Cardiac septum (tissue), 1 donor: ENCODE measurements around the gene CEP112. TPM values are rescaled to one million over a fixed set of nuclear protein-coding genes. Genes with fewer than 3 reads are reported as not detected.

ENCODE experiments used
- DNase-seq: peaks from one replicate; pipeline ENCODE4 v3.0.0-alpha.2; 2020; ENCODE audit warnings: low spot score
- intact Hi-C: fragments of 100-400 bp; cut with DNase I; formaldehyde crosslinking; loops from one replicate; pipeline ENCODE4 v1.14.0; 2022
- total RNA-seq: library from RNA; stranded (reverse); fragmentation: NEBNext Ultra II Directional; extraction: Animal tissue kit (Norgen Biotek cat#: 25700); gene quantifications from one replicate; pipeline ENCODE4 v1.2.1, GENCODE V29; 2021
- donor health status: DM: no; HTN: no; CAD: no.

Gene CEP112
- total RNA-seq, 1 donor from 2014 or later, result 19.6 TPM

DNA sequence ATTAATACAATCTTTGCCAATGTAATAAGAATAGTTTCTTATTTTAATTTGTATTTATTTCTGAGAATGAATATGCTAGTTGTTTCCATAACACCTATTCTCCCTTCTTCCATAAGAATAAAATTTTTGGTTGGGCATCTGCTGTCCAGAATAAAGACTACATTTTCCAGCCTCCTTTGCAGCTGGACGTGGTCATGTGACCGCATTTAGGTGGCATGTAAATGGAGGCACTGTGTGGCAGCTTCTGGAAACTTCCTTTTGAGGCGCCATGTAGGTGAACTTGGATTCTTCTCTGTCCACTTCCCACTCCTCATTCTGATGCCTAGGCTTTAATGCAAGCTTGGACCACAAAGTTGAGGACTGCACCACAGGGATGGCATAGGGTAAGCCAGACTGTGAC lies 415.0 kb downstream of the CEP112 start:
- DNase-seq, result no peak
- intact Hi-C loops, result no loop called here

DNA sequence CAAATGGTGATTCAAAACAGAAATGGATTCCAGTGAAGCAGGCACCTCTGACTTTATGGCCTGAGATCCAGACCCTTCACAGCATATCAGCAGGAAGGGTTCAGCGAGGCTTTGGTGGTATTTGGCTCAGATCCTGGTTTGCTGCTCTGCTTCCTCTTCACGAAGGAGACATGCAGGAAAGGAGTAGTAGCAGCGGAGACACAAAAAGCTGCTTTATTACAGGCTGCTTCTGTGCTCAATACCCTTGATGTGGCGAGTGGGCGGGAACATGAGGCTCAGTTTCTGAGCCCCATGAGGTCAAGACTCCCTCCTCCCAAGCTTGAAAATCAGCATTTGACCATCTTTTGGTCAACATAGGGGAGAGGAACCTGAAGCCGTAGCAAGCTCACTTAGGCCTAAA lies 417.1 kb downstream of the CEP112 start:
- intact Hi-C loops, result no loop called here
- no peak for DNase-seq

DNA sequence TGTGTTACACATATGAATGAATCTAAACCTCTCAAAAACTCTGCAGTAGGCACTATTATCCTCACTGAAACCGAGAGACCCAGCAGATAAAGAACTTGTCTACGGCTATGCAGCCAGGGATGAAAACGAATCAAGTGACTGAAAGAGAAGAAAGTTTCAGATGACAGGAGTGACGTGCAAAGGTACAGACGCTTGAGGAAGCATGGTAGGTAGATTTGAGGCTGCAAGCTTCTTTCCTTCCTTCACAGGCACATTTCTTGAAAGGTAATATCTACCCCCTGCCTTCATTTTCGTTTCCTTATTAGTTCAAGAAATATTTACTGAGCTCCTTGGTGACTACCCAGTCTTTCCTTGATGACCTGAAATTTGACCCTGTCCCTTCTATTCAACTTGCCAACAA lies 418.9 kb downstream of the CEP112 start:
- no peak for DNase-seq
- intact Hi-C loops, result no loop called here

DNA sequence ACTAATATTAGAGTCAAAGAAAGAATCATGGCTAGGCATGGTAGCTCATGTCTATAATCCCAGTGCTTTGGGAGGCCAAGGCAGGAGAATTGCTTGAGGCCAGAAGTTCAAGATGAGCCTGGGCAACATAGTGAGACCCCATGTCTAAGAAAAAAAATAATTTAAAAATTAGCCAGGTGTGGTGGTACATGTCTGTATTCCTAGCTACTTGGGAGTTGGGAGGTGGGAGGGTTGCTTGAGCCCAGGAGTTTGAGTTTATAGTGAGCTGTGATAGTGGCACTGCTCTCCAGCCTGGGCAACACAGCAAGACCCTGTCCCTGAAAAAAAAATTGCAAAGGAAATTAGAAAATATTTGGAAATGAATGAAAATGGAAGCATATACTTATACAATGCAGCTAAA lies 420.2 kb downstream of the CEP112 start:
- DNase-seq, result no peak
- intact Hi-C loops, result no loop called here

DNA sequence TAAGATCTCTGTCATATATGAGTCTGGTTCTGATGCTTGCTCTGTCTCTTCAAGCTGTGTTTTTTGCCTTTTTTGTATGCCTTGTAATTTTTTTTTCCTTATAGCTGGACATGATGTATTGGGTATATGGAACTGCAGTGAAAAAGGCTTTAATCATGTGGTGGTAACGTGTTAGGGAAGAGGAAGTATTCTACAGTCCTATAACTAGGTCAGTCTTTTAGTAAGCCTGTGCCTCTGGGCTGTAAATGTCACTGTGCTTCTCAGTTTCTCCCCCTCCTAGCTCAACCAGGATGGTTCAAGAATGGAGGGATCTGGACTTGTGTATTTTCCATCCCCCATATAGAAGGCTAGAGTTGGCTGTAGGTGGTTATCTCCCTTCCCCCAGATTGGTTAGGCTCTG lies 428.1 kb downstream of the CEP112 start:
- DNase-seq, result no peak
- intact Hi-C loops, result no loop called here

DNA sequence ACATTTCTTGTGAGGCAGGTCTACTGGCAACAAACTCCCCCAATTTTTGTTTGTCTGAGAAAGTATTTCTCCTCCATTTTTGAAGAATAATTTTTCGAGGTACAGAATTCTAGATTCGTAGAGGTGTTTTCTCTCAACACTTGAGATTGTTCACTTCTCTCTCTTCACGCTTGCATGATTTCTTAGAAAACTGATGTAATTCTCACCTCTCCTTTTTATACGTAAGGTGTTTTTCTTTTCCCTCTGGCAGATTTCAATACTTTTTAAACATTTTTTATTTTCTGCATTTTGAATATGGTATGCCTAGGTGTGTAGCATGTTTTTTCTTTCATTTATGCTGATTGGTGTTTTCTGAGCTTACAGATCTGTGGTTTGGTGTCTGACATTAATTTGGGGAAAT lies 429.0 kb downstream of the CEP112 start:
- DNase-seq, result no peak
- intact Hi-C loops, result no loop called here

DNA sequence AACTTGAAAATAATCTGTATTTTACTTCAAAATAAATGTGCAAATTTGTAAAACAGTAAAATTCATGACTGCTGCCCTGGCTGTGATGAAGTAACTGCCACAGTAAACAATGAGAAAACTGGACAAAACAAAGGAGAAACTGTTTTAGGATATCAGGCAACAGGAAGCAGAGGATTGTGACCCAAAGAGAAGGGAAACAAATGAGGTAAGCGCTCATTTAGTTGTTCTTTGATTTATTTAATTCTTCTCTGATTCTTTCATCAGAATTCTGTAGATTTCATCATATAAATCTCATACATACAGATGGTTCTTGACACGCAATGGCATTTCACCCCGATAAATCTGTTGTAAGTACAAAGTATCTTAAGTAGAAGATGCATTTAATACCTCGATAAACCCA lies 432.4 kb downstream of the CEP112 start:
- no peak for DNase-seq
- intact Hi-C loops, result no loop called here

DNA sequence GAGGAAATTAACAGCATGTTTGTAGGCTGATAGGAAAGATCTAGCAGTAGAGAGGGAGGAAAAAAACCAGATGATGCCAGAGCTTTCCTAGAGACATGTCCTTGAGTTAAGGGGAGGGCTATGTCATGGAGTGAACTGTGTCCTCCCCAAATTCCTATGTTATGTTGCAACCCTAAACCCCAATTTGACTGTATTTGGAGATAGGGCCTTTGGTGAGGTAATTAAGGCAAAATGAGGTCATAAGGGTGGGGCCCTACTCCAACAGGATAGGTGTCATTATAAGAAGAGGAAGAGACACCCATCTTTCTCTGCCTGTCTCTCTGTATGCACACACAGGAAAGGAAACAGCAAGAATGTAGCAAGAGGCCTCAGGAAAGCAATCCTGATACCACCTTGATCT lies 435.2 kb downstream of the CEP112 start:
- intact Hi-C loops, result no loop called here
- no peak for DNase-seq

DNA sequence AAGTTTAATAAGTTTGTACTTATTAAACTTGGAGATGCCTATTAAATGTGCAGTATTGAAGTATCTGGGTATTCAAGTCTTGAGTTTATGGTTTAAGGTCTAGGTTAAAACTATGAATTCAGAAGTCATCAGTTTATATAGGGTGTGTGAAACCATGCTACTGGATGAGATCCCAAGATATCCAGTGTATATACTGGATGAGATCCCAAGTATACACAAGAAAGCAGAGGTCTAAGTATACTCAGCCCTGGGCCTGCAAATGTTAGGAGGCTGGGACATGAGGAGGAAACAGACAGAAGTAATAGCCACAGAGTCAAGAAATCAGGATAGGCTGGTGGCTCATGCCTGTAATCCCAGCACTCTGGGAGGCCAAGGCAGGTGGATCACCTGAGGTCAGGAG lies 436.1 kb downstream of the CEP112 start:
- DNase-seq, result no peak
- intact Hi-C loops, result no loop called here

DNA sequence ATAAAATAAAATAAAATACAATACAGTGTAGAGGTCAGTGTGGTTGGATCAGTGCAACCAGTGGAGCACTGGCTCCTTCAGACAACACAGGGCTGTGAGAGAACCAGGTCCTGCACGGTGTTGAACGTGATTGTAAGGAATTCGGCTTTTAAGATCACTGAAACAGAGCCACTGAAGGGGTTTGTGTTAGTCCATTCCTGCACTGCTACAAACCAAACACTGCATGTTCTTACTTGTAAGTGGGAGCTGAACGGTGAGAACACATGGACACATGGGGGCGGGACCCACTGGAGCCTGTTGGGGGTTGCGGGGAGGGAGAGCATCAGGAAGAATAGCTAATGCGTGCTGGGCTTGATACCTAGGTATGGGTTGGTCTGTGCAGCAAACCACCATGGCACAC lies 437.3 kb downstream of the CEP112 start:
- no peak for DNase-seq
- intact Hi-C loops, result loop anchor here (5.0 kb wide), 1 partner anchor 197 kb away; no protein-coding TSS in a partner anchor

DNA sequence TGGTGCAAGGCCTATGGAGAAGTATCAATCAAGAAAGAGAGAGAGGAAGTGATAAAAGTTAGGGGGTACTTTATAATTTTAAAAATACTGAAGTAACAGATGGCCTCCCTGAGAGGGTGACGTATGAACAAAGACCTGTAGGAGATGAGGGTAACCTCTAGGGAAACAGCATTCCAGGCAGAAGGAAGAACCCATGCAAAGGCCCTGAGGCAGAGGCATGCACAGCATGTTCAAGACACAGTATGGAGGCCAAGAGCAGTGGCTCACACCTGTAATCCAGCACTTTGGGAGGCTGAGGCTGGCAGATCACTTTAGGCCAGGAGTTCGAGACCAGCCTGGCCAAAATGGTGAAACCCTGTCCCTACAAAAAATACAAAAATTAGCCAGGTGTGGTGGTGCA lies 437.9 kb downstream of the CEP112 start:
- DNase-seq, result no peak

DNA sequence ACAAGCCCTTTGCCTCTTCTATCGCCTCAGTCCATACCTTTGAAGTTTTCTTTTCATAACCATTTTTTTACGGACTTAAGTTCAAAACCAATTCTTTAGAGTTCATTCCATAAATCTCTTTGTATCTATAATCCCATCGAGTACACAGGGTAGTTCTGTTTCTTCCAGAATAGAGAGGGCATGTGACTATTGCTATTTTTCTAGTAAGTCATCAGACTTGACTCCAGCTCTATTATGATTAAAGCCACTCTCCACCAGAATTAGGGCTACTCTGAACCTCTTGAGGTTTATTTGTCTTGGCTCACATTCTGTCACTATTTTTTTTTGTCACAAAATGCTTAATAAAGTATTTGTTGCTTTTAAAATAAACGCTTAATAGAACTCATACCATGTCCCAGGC lies 438.6 kb downstream of the CEP112 start:
- intact Hi-C loops, result loop anchor here (5.0 kb wide), 1 partner anchor 196 kb away; no protein-coding TSS in a partner anchor
- DNase-seq, result no peak

More for the DNA sequence above, 437.9 kb downstream of the CEP112 start:
- intact Hi-C loops, result loop anchor here (5.0 kb wide), 1 partner anchor 197 kb away; no protein-coding TSS in a partner anchor

DNA sequence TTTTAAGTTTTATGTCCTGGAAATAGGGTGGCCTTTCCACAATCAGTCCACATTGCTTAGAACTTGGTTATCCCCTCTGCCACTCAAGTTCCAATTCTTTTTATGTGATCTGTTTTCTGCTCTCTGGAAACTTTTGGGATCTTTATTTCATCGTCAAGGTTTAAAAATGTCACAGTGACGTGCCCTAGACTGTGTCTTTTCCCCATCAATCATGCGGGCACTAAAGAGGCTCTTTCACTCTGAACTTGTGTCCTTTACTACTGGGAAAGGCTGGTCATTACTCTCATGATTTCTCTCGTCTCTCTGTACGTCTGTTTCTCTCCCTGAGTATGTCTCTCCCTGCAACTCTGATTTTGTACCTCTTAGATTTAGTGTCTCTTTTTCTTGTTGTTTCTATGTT lies 440.7 kb downstream of the CEP112 start:
- no peak for DNase-seq
- intact Hi-C loops, result loop anchor here (5.0 kb wide), 1 partner anchor 194 kb away; no protein-coding TSS in a partner anchor

DNA sequence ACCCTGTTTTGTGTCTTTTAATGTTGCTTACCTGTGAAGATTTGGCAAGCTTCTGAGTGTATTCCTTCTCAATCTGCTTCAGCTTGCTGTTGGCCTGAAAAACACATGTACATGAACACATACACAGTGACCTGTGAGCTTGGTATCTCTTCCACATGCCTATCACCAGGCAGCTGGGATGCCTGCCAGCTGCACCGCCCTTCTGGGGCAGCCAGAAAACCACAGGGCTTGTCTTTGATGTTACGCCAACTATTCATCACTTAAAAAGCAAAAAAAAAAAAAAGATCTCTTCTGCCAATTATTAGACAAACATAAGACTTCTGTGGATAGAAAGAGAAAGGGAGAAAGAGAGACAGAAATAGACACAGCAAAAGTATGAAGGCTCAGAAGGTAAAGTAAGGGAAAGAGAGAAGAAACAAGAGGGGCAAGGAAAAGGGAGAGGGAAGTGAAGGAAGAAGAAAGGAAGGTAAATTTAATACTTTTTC lies 441.3 kb downstream of the CEP112 start:
- intact Hi-C loops, result loop anchor here (5.0 kb wide), 1 partner anchor 193 kb away; no protein-coding TSS in a partner anchor
- DNase-seq, result peak; percentile 76

DNA sequence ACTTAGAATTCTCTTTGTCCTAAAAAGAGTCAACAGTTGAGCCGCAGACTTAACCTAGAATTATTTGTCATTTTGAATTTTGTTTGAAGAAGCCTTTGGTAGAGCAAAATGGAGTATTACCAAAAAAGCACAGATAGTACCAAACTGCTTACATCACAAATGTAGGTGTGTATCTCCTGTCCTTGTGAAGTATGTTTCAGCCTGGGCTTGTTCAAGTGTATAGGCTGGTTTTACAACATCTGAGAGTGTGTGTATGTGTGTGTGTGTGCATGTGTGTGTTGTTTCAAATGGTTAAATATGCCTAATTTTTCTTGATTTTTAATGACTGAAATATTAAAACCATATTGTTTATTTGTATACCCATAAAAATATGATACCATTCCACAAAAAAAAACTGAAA lies 441.8 kb downstream of the CEP112 start:
- intact Hi-C loops, result loop anchor here (5.0 kb wide), 1 partner anchor 193 kb away; no protein-coding TSS in a partner anchor
- no peak for DNase-seq

DNA sequence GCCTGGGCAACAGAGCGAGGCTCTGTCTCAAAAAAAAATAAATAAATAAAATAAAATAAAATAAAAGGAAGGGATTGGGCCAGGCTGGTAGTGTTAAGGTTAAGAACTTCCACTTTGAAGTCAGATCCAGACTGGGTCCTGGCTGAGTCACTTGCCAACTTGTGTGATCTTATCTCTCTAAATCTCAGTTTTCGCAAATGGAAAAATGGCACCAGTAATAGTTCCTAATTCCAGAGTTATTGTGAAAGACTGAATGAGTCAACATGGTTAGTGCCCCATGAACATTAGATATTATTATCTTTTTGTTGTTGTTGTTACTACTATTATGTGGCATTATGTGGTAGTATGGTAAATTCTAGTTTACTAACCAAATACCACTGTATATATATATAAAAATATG lies 442.5 kb downstream of the CEP112 start:
- intact Hi-C loops, result no loop called here

DNA sequence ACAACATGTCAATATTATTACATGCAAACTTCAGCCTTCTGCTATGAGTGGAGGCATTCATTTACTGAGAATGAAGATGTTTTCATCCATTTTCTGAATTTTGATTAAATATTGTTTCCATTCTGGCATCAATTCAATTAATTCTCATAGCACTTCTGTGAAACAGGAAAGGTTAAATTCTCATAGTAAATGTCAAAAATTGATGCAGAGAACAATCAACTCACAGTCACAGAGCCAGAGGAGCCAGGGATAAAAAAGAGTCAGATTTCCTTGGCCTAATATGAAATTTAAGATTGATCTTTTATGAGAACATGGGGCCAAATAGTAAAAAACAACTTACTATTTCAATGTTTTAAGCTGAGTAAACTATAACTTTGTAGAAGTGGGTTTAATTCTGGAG lies 446.7 kb downstream of the CEP112 start:
- DNase-seq, result no peak
- intact Hi-C loops, result no loop called here

More for the DNA sequence above, 442.5 kb downstream of the CEP112 start:
- no peak for DNase-seq

DNA sequence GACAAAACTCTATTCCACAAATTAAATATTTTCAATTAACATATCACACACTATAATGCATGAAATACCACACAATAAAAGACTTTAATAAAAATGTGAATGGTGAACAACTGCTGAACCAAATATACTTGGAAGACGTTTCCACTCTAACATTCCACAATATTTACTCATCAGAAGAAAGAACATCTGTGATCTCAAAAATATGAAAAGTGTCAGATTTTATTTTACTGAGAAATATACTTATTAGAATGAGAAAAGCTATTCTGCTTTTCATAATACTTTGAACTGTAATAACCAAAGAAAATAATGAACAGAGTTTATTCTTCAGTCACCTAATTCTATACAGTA lies 448.7 kb downstream of the CEP112 start:
- DNase-seq, result no peak
- intact Hi-C loops, result no loop called here

DNA sequence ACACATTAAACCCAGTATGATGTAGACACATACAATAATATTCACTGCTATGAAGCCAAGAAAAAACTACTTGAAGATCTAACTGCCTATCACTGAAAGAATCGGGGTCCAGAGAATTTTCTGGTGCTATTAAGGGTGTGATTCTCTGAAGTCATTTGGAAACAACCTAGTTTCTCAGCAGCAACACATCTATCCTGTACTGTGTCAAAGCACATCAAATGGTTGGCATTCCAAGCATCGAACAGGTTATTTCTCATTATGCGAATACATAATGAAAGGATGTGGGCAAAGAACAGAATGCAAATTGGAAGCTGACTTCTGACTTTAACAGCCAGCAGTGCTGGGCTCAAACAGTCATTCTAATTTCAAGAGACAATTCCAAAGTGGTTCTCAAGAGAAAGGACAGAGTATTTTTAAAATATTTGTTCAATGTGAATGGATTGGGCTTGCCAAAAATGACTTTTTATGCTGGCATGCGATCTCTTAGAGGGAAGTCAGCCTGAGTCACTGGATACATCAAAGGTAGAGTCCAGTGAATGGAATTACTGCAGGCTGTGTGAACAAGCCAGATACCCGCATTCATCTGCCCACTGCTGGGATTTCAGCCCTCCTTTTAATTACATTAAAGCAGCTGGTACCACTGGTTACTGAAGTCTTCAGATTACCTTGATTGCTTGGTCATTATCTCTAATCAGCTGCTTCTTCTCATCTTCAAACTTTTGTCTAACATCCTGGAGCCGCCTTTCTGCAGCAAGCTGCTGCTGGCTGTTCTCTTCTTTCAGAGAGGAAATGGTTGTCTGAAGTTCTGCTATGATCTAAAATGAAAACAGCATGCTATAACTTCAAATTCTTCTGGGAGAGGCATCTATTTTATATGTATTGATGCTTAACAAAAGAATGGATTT lies 449.3 kb downstream of the CEP112 start:
- intact Hi-C loops, result no loop called here
- DNase-seq, result no peak

DNA sequence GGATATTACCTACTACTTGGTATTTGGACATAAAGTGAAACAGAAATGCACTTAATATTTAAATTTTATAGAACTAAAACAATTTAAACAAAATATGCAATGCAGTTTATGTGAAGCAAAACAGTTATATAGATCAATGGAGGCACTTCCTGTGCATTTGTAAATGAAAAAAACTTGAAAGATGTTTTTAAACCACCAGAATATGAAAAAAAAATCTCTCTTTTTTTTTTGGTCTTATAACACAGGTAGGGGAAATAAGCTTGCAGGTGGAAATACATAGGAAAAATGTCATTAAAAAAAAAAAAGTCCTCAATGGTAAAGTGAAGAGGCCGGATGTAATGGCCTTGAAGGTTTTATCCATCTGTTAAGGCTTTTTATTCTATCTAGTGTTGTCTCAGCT lies 450.2 kb downstream of the CEP112 start:
- intact Hi-C loops, result no loop called here
- DNase-seq, result no peak

DNA sequence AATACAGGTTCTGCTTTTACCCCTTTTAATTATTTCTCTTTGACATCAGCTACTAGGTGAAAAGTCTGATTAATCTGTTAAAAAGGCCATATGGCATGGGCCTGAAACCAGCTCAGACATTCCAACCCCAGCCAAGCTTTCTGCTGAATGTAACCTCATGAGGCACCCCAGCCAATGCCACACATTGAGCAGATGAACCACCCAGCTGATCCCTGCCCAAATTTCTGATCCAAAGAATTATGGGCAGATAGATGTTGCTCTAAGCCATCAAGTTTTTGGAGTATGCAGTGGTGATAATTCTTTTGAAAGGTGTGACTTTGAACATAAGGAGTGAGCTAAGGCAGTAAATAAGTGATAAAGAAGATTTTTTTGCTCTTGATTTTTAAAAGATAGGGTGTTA lies 452.9 kb downstream of the CEP112 start:
- intact Hi-C loops, result no loop called here
- DNase-seq, result no peak
